GM21367 (cell line): Measurements from ENCODE around the gene SAMMSON.

Source experiments
- ATAC-seq: cut with Tn5 transposase; IDR thresholded peaks from one replicate; pipeline ENCODE4 v1.9.1; 2021; ENCODE audit not compliant: unreplicated experiment

Gene SAMMSON

GRCh38 chr3:70085613-70086012 lies 86.1 kb downstream of the SAMMSON start:
- no peak for ATAC-seq

GRCh38 chr3:70086336-70086735 lies 86.8 kb downstream of the SAMMSON start:
- no peak for ATAC-seq

- ATAC-seq = peak; percentile 52
Observed at GRCh38 chr3:70090322-70090913, 90.9 kb downstream of the SAMMSON start.

- ATAC-seq = no peak
Observed at GRCh38 chr3:70094197-70094596, 94.7 kb downstream of the SAMMSON start.

GRCh38 chr3:70095260-70095659 lies 95.7 kb downstream of the SAMMSON start:
- ATAC-seq = no peak

GRCh38 chr3:70096376-70097066 lies 97.0 kb downstream of the SAMMSON start:
- ATAC-seq = peak; percentile 99

GRCh38 chr3:70097084-70097483 lies 97.6 kb downstream of the SAMMSON start:
- no peak for ATAC-seq

GRCh38 chr3:70108072-70108471 lies 108.5 kb downstream of the SAMMSON start:
- no peak for ATAC-seq

- no peak for ATAC-seq
Observed at GRCh38 chr3:70108546-70108945, 109.0 kb downstream of the SAMMSON start.

- ATAC-seq = no peak
Observed at GRCh38 chr3:70110066-70110465, 110.5 kb downstream of the SAMMSON start.

GRCh38 chr3:70111411-70111810 lies 111.9 kb downstream of the SAMMSON start:
- no peak for ATAC-seq

GRCh38 chr3:70112751-70113150 lies 113.2 kb downstream of the SAMMSON start:
- no peak for ATAC-seq

- ATAC-seq = no peak
Observed at GRCh38 chr3:70114431-70114830, 114.9 kb downstream of the SAMMSON start.

- ATAC-seq = no peak
Observed at GRCh38 chr3:70119879-70120278, 120.3 kb downstream of the SAMMSON start.
